HG03575 (cell line): ENCODE results near the gene NAXD.

ENCODE experiments used
- ATAC-seq: cut with Tn5 transposase; IDR thresholded peaks from one replicate; pipeline ENCODE4 v1.9.1; 2021; ENCODE audit not compliant: unreplicated experiment, insufficient number of reproducible peaks, low FRiP score; ENCODE audit errors: extremely low read depth

The NAXD gene

GRCh38 chr13:110640591-110641029, 25.3 kb downstream of the NAXD start:
- no peak for ATAC-seq

GRCh38 chr13:110641055-110642015, 26.0 kb downstream of the NAXD start:
- no peak for ATAC-seq

DNA sequence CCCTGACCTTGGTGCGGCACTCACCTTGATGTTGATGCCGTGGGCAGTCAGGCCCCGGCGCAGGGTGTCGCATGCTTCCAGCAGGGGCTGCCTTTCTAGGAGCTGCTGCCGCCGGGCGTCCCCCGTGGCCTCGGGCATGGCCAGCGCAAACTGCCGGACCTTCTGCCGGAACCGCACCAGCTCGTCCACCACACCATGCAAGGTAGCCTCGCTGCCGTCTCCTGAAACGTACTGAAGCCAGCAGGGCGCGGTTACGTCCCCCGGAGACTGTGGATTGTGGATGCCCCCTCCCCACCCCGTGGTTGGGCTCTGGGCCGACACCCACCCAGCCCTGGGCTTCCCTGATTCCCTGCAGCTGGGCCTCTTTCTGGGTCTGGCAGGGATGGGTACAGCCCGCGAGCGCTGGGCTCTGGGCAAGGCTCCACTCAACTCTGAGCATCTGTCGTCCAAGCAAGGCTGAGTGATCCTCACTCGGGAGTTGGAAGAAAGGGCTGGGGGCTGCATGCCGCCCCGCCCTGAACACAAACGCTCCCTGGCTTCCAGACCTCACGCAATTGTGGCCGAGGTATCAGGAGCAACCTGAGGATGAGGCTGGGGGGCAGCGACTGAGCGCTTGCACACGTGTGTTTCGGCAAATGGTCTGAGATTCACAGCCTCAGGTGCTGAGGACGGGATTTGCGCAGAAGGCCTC, 27.1 kb downstream of the NAXD start:
- no peak for ATAC-seq

GRCh38 chr13:110643324-110643723, 28.0 kb downstream of the NAXD start:
- ATAC-seq: no peak

- no peak for ATAC-seq
Observed at GRCh38 chr13:110643768-110644421, 28.6 kb downstream of the NAXD start.

GRCh38 chr13:110644892-110645521, 29.7 kb downstream of the NAXD start:
- no peak for ATAC-seq

DNA sequence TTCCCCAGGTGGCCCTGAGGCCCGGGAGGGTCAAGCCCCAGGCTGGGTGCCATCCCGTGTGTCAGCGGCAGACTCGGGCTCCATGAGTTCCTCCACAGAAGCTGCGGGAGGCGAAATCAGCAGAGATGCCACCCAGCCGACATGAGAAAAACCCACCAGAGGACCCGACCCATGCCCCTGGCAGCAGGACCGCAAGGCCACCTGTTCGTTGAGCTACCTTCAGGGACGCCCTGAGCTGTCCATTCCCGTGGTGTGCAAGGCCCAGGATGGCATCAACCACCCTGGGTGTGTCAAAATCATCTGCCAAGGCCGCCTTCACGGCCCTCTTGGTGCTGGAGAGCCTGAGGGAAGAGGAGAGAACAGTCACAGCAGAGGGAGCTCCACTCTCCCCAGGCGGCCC, 30.4 kb downstream of the NAXD start:
- no peak for ATAC-seq

- no peak for ATAC-seq
Observed at GRCh38 chr13:110646442-110647364, 31.4 kb downstream of the NAXD start.

GRCh38 chr13:110647365-110647737, 32.0 kb downstream of the NAXD start:
- no peak for ATAC-seq

- no peak for ATAC-seq
Observed at GRCh38 chr13:110648146-110648819, 32.9 kb downstream of the NAXD start.

DNA sequence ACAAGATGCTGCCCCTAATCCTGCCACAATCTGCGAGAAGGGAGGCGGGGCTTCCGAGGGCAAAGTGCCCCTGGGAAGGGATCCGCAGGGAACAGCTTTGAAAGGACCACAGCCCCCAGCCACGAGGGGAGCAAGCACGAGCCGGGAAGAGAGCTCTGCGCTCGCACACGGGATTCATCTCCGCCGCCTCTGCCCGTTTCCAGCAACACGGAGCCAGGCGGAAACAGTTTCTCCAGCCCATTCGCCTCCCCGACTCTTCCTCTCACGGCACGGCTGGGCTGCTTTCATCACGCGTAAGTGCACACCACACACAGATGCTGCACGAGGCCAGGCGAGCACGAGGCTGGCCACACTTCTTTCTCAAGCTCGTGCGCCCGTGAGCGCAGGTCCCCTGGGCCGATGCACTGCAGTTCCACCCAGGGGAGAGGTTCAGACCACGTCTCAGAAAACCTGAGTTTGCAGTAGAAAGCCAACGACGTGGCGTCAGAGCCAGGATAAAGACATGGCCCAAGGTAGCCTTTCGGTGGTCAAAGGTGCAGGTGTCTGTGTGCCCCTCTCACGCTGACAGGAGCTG, 33.6 kb downstream of the NAXD start:
- ATAC-seq: no peak

GRCh38 chr13:110649551-110649950, 34.2 kb downstream of the NAXD start:
- no peak for ATAC-seq

DNA sequence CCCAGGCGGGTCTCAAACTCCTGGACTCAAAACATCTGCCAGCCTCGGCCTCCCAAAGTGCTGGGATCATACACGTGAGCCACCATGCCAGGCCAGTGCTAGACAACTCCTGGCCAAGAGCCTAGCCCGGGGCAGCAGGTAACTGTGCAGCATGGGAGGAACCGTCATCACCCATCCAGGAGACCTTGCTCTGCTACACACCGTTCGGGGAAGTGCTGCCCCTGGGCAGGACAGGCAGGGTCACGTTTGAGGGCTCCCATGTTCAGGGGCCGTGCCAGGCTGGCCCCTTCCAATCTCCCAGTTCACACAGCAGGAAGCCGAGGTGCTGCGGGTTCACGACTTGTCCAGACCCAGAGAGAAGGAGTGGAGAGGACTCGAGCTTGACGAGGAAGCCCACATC, 35.1 kb downstream of the NAXD start:
- ATAC-seq: no peak

DNA sequence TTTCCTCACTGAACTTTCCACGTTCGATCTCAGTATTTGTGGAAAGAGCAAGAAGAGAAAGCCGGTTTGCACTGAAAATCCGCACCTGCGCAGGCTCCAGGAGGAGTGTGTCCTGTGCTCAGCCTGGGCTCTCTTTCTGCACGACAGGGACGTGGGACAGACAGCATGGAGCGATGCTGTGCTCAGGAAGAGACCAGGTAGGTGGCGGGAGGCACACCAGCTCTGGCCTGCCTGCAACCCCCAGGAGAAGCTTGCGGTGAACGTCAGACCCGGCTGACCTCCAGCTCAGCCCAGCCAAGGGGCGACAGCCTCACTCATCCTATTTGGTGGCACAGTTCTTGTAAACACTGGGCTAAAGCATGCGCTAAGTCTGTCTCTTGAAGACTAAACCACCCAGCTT, 35.9 kb downstream of the NAXD start:
- ATAC-seq: no peak

GRCh38 chr13:110651726-110652230, 36.4 kb downstream of the NAXD start:
- ATAC-seq: no peak

GRCh38 chr13:110652231-110652730, 36.9 kb downstream of the NAXD start:
- no peak for ATAC-seq

DNA sequence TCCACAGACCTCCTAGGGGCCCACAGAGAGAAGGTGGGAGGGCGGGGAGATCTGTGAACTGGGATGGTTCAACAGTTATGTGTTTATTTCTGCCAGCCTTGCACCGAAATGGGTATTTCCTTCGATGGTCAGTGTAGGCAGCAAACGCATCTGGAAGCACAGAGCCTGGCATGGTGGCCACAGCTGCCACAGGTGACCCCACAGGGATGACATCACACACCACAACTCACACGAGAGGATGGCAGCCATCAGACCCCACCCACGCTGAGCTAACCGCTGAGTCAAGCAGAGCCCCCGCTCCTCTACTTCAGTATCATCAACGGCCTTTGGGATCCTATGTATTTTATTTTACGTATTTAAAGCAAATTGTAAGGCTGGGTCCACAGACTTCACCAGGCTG, 37.4 kb downstream of the NAXD start:
- ATAC-seq: no peak
